ENCODE results near the gene CCR2. TPM values are rescaled to one million over a fixed set of nuclear protein-coding genes. Genes with fewer than 3 reads are reported as not detected.
A peak's percentile ranks its signal among the peaks of the same experiment; 100 is the strongest.

The CCR2 gene
- polyA plus RNA-seq, 4 donors: 0.87 to 1.4 (median 1.3) TPM; not detected in 1

DNA sequence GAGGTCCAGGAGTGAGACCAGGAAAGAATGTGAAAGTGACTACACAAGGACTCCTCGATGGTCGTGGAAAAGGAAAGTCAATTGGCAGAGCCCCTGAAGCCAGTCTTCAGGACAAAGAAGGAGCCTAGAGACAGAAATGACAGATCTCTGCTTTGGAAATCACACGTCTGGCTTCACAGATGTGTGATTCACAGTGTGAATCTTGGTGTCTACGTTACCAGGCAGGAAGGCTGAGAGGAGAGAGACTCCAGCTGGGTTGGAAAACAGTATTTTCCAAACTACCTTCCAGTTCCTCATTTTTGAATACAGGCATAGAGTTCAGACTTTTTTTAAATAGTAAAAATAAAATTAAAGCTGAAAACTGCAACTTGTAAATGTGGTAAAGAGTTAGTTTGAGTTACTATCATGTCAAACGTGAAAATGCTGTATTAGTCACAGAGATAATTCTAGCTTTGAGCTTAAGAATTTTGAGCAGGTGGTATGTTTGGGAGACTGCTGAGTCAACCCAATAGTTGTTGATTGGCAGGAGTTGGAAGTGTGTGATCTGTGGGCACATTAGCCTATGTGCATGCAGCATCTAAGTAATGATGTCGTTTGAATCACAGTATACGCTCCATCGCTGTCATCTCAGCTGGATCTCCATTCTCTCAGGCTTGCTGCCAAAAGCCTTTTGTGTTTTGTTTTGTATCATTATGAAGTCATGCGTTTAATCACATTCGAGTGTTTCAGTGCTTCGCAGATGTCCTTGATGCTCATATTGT, 6.0 kb downstream of the CCR2 start:
- 45 to 67% (median 55%) methylated on average over 11 of the region's 11 CpGs for WGBS, 3 donors

GRCh38 chr3:46360907-46361306, 7.0 kb downstream of the CCR2 start:
- WGBS, 3 donors: 71 to 79% (median 78%) methylated on average over 6 of the region's 6 CpGs
- Histone ChIP-seq H3K9me3 (ENCODE audit: control insufficient read depth in 2 of 2, insufficient read depth in 1 of 2, low read depth in 1 of 2, low read length in 1 of 2) (no peaks in the 10 kb centered on the region), H3K4me3 (ENCODE audit: low read depth in 1 of 3, low read length in 3 of 3) (no peak overlapping the region), H3K36me3 (ENCODE audit: control insufficient read depth in 3 of 3, insufficient read depth in 2 of 3, low read depth in 1 of 3, low read length in 3 of 3) (no peaks in the 10 kb centered on the region), H3K27me3 (ENCODE audit: control insufficient read depth in 3 of 3, insufficient read depth in 3 of 3, low read length in 3 of 3) (peaks cover 0 to 4% (median 0%) of the 10 kb centered on the region in 3 donors), H3K4me1 (ENCODE audit: control insufficient read depth in 3 of 3, insufficient read depth in 2 of 3, low read depth in 1 of 3, low read length in 2 of 3) (no peaks in the 10 kb centered on the region), H3K27ac (ENCODE audit: low read depth in 1 of 3, low read length in 2 of 3) (peak overlapping the region in 1 of 3 donors; percentile 7)
- FAIRE-seq (no peak), DNase-seq (no peak)

More for the DNA sequence above, 6.0 kb downstream of the CCR2 start:
- DNase-seq (no peak), FAIRE-seq (no peak)
- Histone ChIP-seq H3K27me3 (ENCODE audit: control insufficient read depth in 3 of 3, insufficient read depth in 3 of 3, low read length in 3 of 3) (peaks cover 0 to 10% (median 0%) of the 10 kb centered on the region in 3 donors), H3K9me3 (ENCODE audit: control insufficient read depth in 2 of 2, insufficient read depth in 1 of 2, low read depth in 1 of 2, low read length in 1 of 2) (no peaks in the 10 kb centered on the region), H3K4me1 (ENCODE audit: control insufficient read depth in 3 of 3, insufficient read depth in 2 of 3, low read depth in 1 of 3, low read length in 2 of 3) (no peaks in the 10 kb centered on the region), H3K27ac (ENCODE audit: low read depth in 1 of 3, low read length in 2 of 3) (peak overlapping the region in 1 of 3 donors; percentile 3), H3K4me3 (ENCODE audit: low read depth in 1 of 3, low read length in 3 of 3) (no peak overlapping the region), H3K36me3 (ENCODE audit: control insufficient read depth in 3 of 3, insufficient read depth in 2 of 3, low read depth in 1 of 3, low read length in 3 of 3) (no peaks in the 10 kb centered on the region)

GRCh38 chr3:46361408-46362283, 7.7 kb downstream of the CCR2 start:
- H3K4me3 ChIP-seq (ENCODE audit: low read depth in 1 of 3, low read length in 3 of 3): no peak overlapping the region
- H3K27me3 ChIP-seq (ENCODE audit: control insufficient read depth in 3 of 3, insufficient read depth in 3 of 3, low read length in 3 of 3): peaks cover 0 to 4% (median 0%) of the 10 kb centered on the region in 3 donors
- H3K4me1 ChIP-seq (ENCODE audit: control insufficient read depth in 3 of 3, insufficient read depth in 2 of 3, low read depth in 1 of 3, low read length in 2 of 3): no peaks in the 10 kb centered on the region
- DNase-seq (peak in 1 of 2 donors; percentile 24), FAIRE-seq (no peak)
- WGBS, 3 donors: 55 to 63% (median 57%) methylated on average over 8 of the region's 8 CpGs
- no peaks in the 10 kb centered on the region for H3K9me3 ChIP-seq (ENCODE audit: control insufficient read depth in 2 of 2, insufficient read depth in 1 of 2, low read depth in 1 of 2, low read length in 1 of 2)
- no peaks in the 10 kb centered on the region for H3K36me3 ChIP-seq (ENCODE audit: control insufficient read depth in 3 of 3, insufficient read depth in 2 of 3, low read depth in 1 of 3, low read length in 3 of 3)
- H3K27ac ChIP-seq (ENCODE audit: low read depth in 1 of 3, low read length in 2 of 3): no peak overlapping the region

DNA sequence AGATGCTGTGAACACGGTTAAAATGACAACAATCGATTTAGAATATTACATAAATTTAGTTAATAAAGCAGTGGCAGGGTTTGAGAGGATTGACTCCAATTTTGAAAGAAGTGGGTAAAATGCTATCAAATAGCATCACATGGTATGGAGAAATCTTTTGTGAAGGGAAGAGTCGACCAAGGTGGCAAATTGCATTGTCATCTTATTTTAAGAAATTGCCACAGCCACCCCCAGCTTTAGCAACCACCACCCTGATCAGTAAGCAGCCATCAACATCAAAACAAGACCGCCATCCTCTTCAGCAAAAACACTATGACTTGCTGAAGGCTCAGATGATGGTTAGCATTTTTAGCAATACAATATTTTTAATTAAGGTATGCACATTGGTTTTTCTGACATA, 11.1 kb downstream of the CCR2 start:
- Histone ChIP-seq H3K9me3 (ENCODE audit: control insufficient read depth in 2 of 2, insufficient read depth in 1 of 2, low read depth in 1 of 2, low read length in 1 of 2) (no peaks in the 10 kb centered on the region), H3K27ac (ENCODE audit: low read depth in 1 of 3, low read length in 2 of 3) (no peak overlapping the region), H3K27me3 (ENCODE audit: control insufficient read depth in 3 of 3, insufficient read depth in 3 of 3, low read length in 3 of 3) (no peaks in the 10 kb centered on the region), H3K4me3 (ENCODE audit: low read depth in 1 of 3, low read length in 3 of 3) (no peak overlapping the region), H3K4me1 (ENCODE audit: control insufficient read depth in 3 of 3, insufficient read depth in 2 of 3, low read depth in 1 of 3, low read length in 2 of 3) (peaks cover 0 to 10% (median 0%) of the 10 kb centered on the region in 3 donors), H3K36me3 (ENCODE audit: control insufficient read depth in 3 of 3, insufficient read depth in 2 of 3, low read depth in 1 of 3, low read length in 3 of 3) (no peaks in the 10 kb centered on the region)
- FAIRE-seq: no peak
- no peak for DNase-seq
- 82 to 93% (median 89%) methylated on average over 4 of the region's 4 CpGs for WGBS, 3 donors

- FAIRE-seq (no peak), DNase-seq (no peak)
- no peaks in the 10 kb centered on the region for H3K27me3 ChIP-seq (ENCODE audit: control insufficient read depth in 3 of 3, insufficient read depth in 3 of 3, low read length in 3 of 3)
- H3K4me1 ChIP-seq (ENCODE audit: control insufficient read depth in 3 of 3, insufficient read depth in 2 of 3, low read depth in 1 of 3, low read length in 2 of 3): peaks cover 0 to 10% (median 0%) of the 10 kb centered on the region in 3 donors
- H3K9me3 ChIP-seq (ENCODE audit: control insufficient read depth in 2 of 2, insufficient read depth in 1 of 2, low read depth in 1 of 2, low read length in 1 of 2): no peaks in the 10 kb centered on the region
- 93 to 95% (median 94%) methylated on average over 5 of the region's 5 CpGs for WGBS, 3 donors
- H3K27ac ChIP-seq (ENCODE audit: low read depth in 1 of 3, low read length in 2 of 3): no peak overlapping the region
- no peak overlapping the region for H3K4me3 ChIP-seq (ENCODE audit: low read depth in 1 of 3, low read length in 3 of 3)
- no peaks in the 10 kb centered on the region for H3K36me3 ChIP-seq (ENCODE audit: control insufficient read depth in 3 of 3, insufficient read depth in 2 of 3, low read depth in 1 of 3, low read length in 3 of 3)
These were observed 12.0 kb downstream of the CCR2 start for GRCh38 chr3:46365737-46366524.

- no peaks in the 10 kb centered on the region for H3K27me3 ChIP-seq (ENCODE audit: control insufficient read depth in 3 of 3, insufficient read depth in 3 of 3, low read length in 3 of 3)
- DNase-seq (peak in 1 of 2 donors; percentile 58), FAIRE-seq (no peak)
- peak overlapping the region in 1 of 3 donors; percentile 49 for H3K27ac ChIP-seq (ENCODE audit: low read depth in 1 of 3, low read length in 2 of 3)
- H3K36me3 ChIP-seq (ENCODE audit: control insufficient read depth in 3 of 3, insufficient read depth in 2 of 3, low read depth in 1 of 3, low read length in 3 of 3): no peaks in the 10 kb centered on the region
- no peak overlapping the region for H3K4me3 ChIP-seq (ENCODE audit: low read depth in 1 of 3, low read length in 3 of 3)
- no peaks in the 10 kb centered on the region for H3K9me3 ChIP-seq (ENCODE audit: control insufficient read depth in 2 of 2, insufficient read depth in 1 of 2, low read depth in 1 of 2, low read length in 1 of 2)
- peaks cover 0 to 10% (median 0%) of the 10 kb centered on the region in 3 donors for H3K4me1 ChIP-seq (ENCODE audit: control insufficient read depth in 3 of 3, insufficient read depth in 2 of 3, low read depth in 1 of 3, low read length in 2 of 3)
- 61 to 69% (median 67%) methylated on average over 5 of the region's 5 CpGs for WGBS, 3 donors
These were observed 13.9 kb downstream of the CCR2 start for GRCh38 chr3:46367811-46368210.

DNA sequence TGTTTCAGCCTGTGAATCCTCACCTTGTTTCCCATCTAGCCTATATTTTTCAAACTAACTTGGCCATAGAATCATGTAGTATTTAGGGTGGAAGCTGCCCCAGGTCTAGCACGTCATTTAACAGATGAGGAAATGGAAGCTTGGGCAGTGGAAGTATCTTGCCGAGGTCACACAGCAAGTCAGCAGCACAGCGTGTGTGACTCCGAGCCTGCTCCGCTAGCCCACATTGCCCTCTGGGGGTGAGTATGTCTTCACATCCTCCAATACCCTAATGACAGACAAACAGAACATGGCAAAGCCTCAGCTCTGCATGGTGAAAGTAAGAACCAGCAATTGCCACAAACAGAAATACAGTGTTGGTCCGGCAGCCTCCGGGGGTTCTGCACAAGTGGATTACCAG, 14.7 kb downstream of the CCR2 start:
- 64 to 71% (median 71%) methylated on average over 7 of the region's 7 CpGs for WGBS, 3 donors
- Histone ChIP-seq H3K4me3 (ENCODE audit: low read depth in 1 of 3, low read length in 3 of 3) (no peak overlapping the region), H3K27me3 (ENCODE audit: control insufficient read depth in 3 of 3, insufficient read depth in 3 of 3, low read length in 3 of 3) (no peaks in the 10 kb centered on the region), H3K36me3 (ENCODE audit: control insufficient read depth in 3 of 3, insufficient read depth in 2 of 3, low read depth in 1 of 3, low read length in 3 of 3) (no peaks in the 10 kb centered on the region), H3K4me1 (ENCODE audit: control insufficient read depth in 3 of 3, insufficient read depth in 2 of 3, low read depth in 1 of 3, low read length in 2 of 3) (peaks cover 0 to 10% (median 0%) of the 10 kb centered on the region in 3 donors), H3K9me3 (ENCODE audit: control insufficient read depth in 2 of 2, insufficient read depth in 1 of 2, low read depth in 1 of 2, low read length in 1 of 2) (no peaks in the 10 kb centered on the region), H3K27ac (ENCODE audit: low read depth in 1 of 3, low read length in 2 of 3) (peak overlapping the region in 2 of 3 donors; percentile 49 to 60)
- peak; percentile 31 to 66 for DNase-seq
- FAIRE-seq: no peak

DNA sequence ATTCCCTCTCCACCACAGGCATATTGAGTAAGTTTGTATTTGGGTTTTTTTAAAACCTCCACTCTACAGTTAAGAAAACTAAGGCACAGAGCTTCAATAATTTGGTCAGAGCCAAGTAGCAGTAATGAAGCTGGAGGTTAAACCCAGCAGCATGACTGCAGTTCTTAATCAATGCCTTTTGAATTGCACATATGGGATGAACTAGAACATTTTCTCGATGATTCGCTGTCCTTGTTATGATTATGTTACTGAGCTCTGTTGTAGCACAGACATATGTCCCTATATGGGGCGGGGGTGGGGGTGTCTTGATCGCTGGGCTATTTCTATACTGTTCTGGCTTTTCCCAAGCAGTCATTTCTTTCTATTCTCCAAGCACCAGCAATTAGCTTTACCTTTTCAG, 15.2 kb downstream of the CCR2 start:
- Histone ChIP-seq H3K4me1 (ENCODE audit: control insufficient read depth in 3 of 3, insufficient read depth in 2 of 3, low read depth in 1 of 3, low read length in 2 of 3) (peaks cover 0 to 10% (median 0%) of the 10 kb centered on the region in 3 donors), H3K27me3 (ENCODE audit: control insufficient read depth in 3 of 3, insufficient read depth in 3 of 3, low read length in 3 of 3) (no peaks in the 10 kb centered on the region), H3K36me3 (ENCODE audit: control insufficient read depth in 3 of 3, insufficient read depth in 2 of 3, low read depth in 1 of 3, low read length in 3 of 3) (no peaks in the 10 kb centered on the region), H3K27ac (ENCODE audit: low read depth in 1 of 3, low read length in 2 of 3) (peak overlapping the region in 2 of 3 donors; percentile 58 to 88), H3K4me3 (ENCODE audit: low read depth in 1 of 3, low read length in 3 of 3) (no peak overlapping the region), H3K9me3 (ENCODE audit: control insufficient read depth in 2 of 2, insufficient read depth in 1 of 2, low read depth in 1 of 2, low read length in 1 of 2) (no peaks in the 10 kb centered on the region)
- no peak for FAIRE-seq
- DNase-seq: no peak
- WGBS, 3 donors: 65 to 85% (median 74%) methylated on average over 4 of the region's 4 CpGs
